ENCODE results near the gene AGAP1.
"Not testable (repeated sequence)": the region's sequence is repeated elsewhere in the genome, so short reads cannot be mapped to it uniquely, and the experiment has no call there.

AGAP1 gene

DNA sequence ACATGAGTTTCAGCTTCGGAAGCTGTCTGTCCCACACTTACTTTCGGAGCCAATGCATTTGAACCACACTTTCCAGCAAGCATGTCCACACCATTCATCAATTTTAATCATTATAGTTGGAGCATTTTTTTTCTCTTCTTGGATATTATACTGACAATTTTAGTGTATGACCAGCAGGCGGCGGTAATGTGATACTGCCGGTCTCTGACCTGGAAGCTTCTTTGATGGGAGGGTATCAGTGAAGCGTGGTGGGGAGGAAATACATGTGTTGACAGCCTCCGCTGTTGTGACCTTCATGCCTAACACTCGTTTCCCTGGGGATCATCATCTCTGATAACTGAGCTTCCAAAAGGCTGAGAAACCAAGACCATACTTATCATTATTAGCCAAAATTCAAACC lies 442.6 kb downstream of the AGAP1 start:
- no peak for DNase-seq

DNA sequence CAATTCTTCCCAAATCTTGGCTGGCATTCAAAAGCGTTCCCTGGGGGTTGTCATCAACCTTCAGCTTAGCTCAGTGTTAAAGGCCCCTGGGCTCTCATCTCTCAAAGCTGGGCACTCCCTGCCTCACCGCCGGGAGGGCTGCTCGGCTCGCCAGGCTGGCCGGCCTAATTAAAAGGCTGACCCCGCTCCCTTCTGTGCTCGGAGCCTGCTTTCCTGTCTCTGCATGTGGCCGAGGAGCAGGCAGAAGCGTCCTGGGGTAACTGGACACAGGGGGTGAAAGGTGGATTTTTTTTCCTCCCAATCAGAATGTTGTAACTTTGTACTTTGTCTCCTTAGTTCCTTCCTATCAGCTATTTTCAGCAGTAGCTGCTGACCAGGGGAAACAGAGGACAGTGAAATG lies 443.2 kb downstream of the AGAP1 start:
- no peak for DNase-seq

- DNase-seq: no peak
Observed at GRCh38 chr2:235937526-235937925, 443.7 kb downstream of the AGAP1 start.

GRCh38 chr2:235937936-235938335 lies 444.1 kb downstream of the AGAP1 start:
- DNase-seq: no peak

DNA sequence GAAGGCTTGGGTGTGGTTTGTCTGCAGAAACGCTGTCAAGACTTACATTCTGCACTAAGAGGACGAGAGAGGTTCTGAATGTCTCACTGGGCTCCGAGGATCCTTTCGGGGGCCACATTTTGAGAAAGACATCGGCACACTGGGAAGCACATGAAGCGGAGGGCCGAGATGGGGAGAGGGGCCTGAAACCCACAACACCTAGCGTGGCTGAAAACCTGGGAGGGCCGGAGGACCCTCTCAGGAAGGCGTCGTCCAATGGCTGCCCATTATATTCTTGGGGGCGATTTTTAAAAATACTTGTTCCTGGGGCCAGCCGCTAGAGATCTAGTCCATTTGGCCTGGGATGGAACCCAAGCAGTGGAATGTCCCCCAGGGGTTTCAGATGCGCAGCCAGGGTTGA lies 444.8 kb downstream of the AGAP1 start:
- no peak for DNase-seq

DNA sequence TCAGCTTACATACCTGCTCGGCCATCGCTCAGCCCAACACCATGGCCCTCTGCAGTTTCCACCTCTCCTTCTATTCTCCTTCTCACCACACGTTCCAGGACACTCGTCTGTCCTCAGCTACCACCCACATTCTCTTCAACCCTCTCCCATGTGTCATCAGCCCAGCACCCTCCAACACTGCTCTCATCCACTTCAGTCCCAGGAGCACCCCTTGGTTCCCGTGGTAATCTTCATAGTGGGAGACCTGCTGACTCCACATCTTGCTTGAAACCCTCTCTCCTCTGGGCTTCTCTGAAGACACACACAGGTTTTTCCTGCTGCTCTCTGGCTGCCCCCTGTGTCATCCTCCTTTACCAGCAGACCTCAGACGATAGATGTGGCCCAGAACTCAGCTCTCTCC lies 445.6 kb downstream of the AGAP1 start:
- no peak for DNase-seq

- DNase-seq: no peak
Observed at GRCh38 chr2:235940330-235940729, 446.5 kb downstream of the AGAP1 start.

GRCh38 chr2:235944591-235944990 lies 450.7 kb downstream of the AGAP1 start:
- no peak for DNase-seq

DNA sequence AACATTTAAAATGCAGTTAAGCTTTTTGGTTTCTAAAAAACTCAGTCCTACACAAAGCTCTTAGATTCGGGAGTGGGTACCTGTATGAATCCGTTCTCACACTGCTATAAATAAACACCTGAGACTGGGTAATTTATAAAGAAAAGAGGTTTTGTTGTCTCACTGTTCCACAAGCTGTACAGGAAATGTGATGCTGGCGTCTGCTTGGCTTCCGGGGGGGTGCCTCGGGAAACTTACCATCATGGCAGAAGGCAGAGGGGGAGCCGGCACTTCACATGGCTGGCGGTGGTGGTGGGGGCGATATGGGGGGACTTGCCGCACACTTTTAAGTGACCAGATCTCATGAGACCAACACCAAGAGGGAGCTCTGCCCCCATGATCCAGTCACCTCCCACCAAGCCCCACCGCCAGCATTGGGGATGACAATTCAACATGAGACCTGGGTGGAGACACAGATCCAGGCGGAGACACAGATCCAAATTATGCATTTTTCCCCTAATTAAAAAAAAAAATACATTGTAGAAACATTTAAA lies 451.8 kb downstream of the AGAP1 start:
- no peak for DNase-seq

GRCh38 chr2:235946590-235946989 lies 452.7 kb downstream of the AGAP1 start:
- DNase-seq: no peak

DNA sequence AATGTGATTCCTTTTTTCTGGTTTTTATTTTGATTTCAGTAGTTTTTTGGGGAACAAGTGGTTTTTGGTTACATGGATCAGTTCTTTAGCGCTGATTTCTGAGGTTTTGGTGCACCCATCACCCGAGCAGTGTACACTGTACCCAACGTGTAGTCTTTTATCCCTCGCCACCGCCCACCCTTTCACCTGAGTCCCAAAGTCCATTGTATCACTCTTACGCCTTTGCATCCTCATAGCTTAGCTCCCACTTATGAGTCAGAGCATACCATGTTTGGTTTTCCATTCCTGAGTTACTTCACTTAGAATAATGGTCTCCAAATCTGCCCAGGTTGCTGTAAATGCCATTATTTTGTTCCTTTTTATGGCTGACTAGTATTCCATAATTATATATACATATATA lies 453.2 kb downstream of the AGAP1 start:
- DNase-seq: not testable (repeated sequence)

GRCh38 chr2:235949567-235950472 lies 456.0 kb downstream of the AGAP1 start:
- DNase-seq: no peak

DNA sequence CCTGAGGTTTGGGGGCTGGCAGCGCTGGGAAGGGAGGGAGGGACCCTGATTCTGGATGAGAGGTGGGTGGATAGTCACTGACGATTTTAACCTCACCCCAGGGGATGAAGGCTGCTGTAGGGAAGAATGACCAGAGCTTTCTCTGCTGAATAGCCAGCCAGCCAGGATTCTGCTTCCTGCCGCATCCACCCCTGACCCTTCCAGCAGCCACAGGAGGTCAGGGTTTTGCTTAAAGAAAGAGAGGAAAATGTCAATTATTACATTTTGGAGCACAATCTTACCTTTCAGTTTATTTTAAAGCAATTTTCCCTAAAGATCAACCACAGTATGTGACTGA lies 456.6 kb downstream of the AGAP1 start:
- no peak for DNase-seq

GRCh38 chr2:235951493-235951892 lies 457.6 kb downstream of the AGAP1 start:
- no peak for DNase-seq

DNA sequence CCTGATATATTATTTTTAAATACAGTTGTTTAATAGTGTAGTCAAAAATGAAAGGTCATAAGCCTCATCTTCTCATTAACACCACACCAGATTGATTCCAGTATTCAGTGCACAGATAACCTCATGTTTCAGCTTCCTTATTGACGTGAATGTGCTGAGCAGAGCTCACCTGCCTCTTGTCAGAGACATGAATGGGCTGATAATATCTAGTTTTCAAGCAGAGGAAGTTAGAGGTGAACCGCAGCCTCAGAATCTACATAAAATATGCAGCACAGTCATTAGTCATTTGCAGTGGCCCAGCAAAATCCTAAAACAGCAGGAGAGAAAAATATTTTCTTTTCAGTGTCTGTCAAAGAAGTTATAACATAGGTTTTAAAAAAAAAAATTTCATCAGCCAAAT lies 458.1 kb downstream of the AGAP1 start:
- DNase-seq: no peak

DNA sequence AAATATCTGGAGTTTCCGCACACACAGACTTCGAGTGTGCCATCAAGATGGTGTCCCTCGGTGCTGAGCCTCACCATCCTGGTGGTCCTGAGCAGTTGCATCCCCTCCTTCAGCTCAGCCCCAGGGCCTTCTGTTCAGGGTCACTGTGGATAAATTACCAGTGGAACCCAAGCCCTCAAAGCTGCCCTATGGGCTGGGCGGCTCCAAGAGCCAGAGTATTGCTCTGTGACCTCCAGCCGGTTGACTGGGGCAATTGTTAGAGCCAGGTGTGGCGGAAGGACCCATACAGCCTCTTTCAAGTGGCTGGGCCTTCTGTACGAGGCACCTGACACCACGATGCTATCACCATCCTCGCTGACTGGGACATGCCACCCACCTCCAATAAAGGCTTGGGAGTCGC lies 458.9 kb downstream of the AGAP1 start:
- DNase-seq: no peak

- no peak for DNase-seq
Observed at GRCh38 chr2:235954281-235954680, 460.4 kb downstream of the AGAP1 start.

DNA sequence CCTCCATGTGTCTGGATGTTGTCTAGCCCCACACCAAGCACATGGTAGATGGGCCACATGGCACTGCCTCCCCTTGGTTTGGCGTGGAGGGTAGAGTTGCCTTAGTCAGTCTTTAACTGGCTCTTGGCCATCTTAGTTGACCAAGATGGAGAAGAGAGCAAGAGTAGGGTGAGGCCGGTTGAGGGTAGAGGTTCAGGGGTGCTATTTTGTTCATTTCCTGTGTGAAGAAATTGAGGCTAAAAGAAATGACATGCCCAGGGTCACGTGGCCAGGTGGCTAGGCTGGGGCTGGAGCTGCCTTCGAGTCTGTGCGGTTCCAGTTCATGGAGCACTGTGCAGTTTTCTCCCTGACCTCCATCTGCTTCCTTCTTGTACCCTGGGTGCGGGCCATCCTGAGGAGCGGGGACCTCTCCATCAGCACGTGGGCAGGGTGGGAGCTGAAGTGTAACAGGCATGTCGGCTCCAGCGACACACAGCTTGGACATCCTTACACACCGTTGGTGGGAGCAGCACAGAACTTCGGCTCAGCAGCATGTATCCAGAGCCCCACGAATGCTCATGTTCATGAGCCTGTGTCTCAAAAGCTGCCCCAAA lies 461.1 kb downstream of the AGAP1 start:
- no peak for DNase-seq

- DNase-seq: no peak
Observed at GRCh38 chr2:235955664-235956063, 461.8 kb downstream of the AGAP1 start.

GRCh38 chr2:235956281-235956970 lies 462.6 kb downstream of the AGAP1 start:
- no peak for DNase-seq

GRCh38 chr2:235957251-235957650 lies 463.4 kb downstream of the AGAP1 start:
- no peak for DNase-seq

- DNase-seq: no peak
Observed at GRCh38 chr2:235958221-235958930, 464.5 kb downstream of the AGAP1 start.

GRCh38 chr2:235958931-235959410 lies 465.1 kb downstream of the AGAP1 start:
- no peak for DNase-seq
